Naive thymus-derived CD8-positive, alpha-beta T cell (primary cell): ENCODE measurements around the gene FAM3A. TPM values are rescaled to one million over a fixed set of nuclear protein-coding genes. Genes with fewer than 3 reads are reported as not detected.
"Not testable (repeated sequence)": the region's sequence is repeated elsewhere in the genome, so short reads cannot be mapped to it uniquely, and the experiment has no call there.

Source experiments
- ATAC-seq, 2 donors: fragments of 150-1000 bp; cut with Tn5 transposase in 1 of 2; sonication (Bioruptor Pico), chemical (Tn5 transposase) in 1 of 2; 1 replicate in 1 of 2; 2 replicates in 1 of 2; pipeline ENCODE4 v1.10.0; 2021; ENCODE audit warnings: mild to moderate bottlenecking in 2 of 2, moderate library complexity in 2 of 2
- POLR2A ChIA-PET: fragments of 350-600 bp; sonication (Branson Sonifier 250); formaldehyde crosslinking; loops from one replicate; lab custom pipeline; 2021; ENCODE audit warnings: antibody characterized with exemption; lab: Charles Lee
- DNase-seq, 10 donors: peaks; one replicate each; pipeline versions ENCODE4 v3.0.0 to v3.0.0-alpha.2; 2020 to 2022
- H3K27ac Mint-ChIP-seq, 10 donors: one replicate each; pipeline ENCODE4 v1.8.0; 2020 to 2022; ENCODE audit warnings: mild to moderate bottlenecking in 10 of 10, mixed read lengths in 10 of 10, moderate library complexity in 4 of 10, inconsistent platforms in 1 of 10
- H3K27me3 Mint-ChIP-seq, 5 donors: one replicate each; pipeline ENCODE4 v1.8.0; 2021 to 2022; ENCODE audit warnings: mixed read lengths in 5 of 5
- H3K36me3 Mint-ChIP-seq, 3 donors: one replicate each; pipeline ENCODE4 v1.8.0; 2020 to 2022; ENCODE audit warnings: mixed read lengths in 3 of 3, mild to moderate bottlenecking in 2 of 3, inconsistent platforms in 1 of 3
- H3K4me1 Mint-ChIP-seq, 4 donors: one replicate each; pipeline ENCODE4 v1.8.0; 2021 to 2022; ENCODE audit warnings: mixed read lengths in 4 of 4
- H3K4me3 Mint-ChIP-seq, 10 donors: one replicate each; pipeline ENCODE4 v1.8.0; 2020 to 2022; ENCODE audit warnings: mild to moderate bottlenecking in 10 of 10, mixed read lengths in 10 of 10, moderate library complexity in 6 of 10, inconsistent platforms in 1 of 10
- H3K9me3 Mint-ChIP-seq, 9 donors: one replicate each; pipeline ENCODE4 v1.8.0; 2020 to 2022; ENCODE audit warnings: mixed read lengths in 9 of 9, mild to moderate bottlenecking in 3 of 9, inconsistent platforms in 1 of 9, moderate library complexity in 1 of 9
- polyA plus RNA-seq, 3 donors: library from polyadenylated mRNA; unstranded; fragments of 300-500 nt; fragmentation: Illumina TruSeq; gene quantifications; one replicate each; pipeline ENCODE4 v1.2.3, GENCODE V29; 2021
- total RNA-seq, 8 experiments: library from RNA in 2 of 8; stranded (reverse) in 2 of 8; gene quantifications; one replicate each; pipeline ENCODE4 v1.2.3 and lab custom pipeline; 2021 to 2026

Gene FAM3A
- total and polyA plus RNA-seq, 5 experiments from 2014 or later: 24.3 to 69.4 (median 33.3) TPM

GRCh38 chrX:154545673-154546274, 29.7 kb upstream of the FAM3A start:
- H3K36me3 Mint-ChIP-seq: peaks cover 0 to 14% (median 0%) of the 10 kb centered on the region in 3 donors
- H3K27ac Mint-ChIP-seq: peak overlapping the region in 9 of 10 donors; percentile 15 to 89 (median 67)
- POLR2A ChIA-PET: interaction anchor here (1.1 to 1.4 kb wide), 3 partner anchors 9 to 410 kb away, joined by 3 to 4 read pairs (median 4); partner anchors contain the start of gene DKC1
- peak overlapping the region; percentile 65 to 94 (median 74) for H3K4me3 Mint-ChIP-seq
- H3K9me3 Mint-ChIP-seq: no peaks in the 10 kb centered on the region
- peaks cover 21 to 60% (median 48%) of the 10 kb centered on the region in 4 donors for H3K4me1 Mint-ChIP-seq
- no peak for DNase-seq
- ATAC-seq: no peak
- H3K27me3 Mint-ChIP-seq: no peaks in the 10 kb centered on the region

GRCh38 chrX:154542723-154543424, 26.8 kb upstream of the FAM3A start:
- Mint-ChIP-seq H3K9me3 (peaks cover 0 to 2% (median 0%) of the 10 kb centered on the region in 9 donors), H3K27ac (peak overlapping the region; percentile 66 to 92 (median 89)), H3K27me3 (no peaks in the 10 kb centered on the region), H3K36me3 (peaks cover 0 to 15% (median 0%) of the 10 kb centered on the region in 3 donors), H3K4me3 (peak overlapping the region; percentile 68 to 86 (median 78)), H3K4me1 (peaks cover 8 to 48% (median 33%) of the 10 kb centered on the region in 4 donors)
- ATAC-seq (no peak), DNase-seq (peak in 3 of 10 donors; percentile 12 to 26 (median 18))
- POLR2A ChIA-PET: interaction anchor here (0.6 to 2.0 kb wide), 16 partner anchors 16 to 819 kb away, joined by 3 to 15 read pairs (median 4); partner anchors contain the start of genes BCAP31, EMD, FAM3A and HCFC1

GRCh38 chrX:154541896-154542722, 26.1 kb upstream of the FAM3A start:
- Mint-ChIP-seq H3K4me1 (peaks cover 7 to 50% (median 32%) of the 10 kb centered on the region in 4 donors), H3K36me3 (peaks cover 0 to 17% (median 0%) of the 10 kb centered on the region in 3 donors), H3K4me3 (peak overlapping the region; percentile 28 to 86 (median 78)), H3K9me3 (peaks cover 0 to 2% (median 0%) of the 10 kb centered on the region in 9 donors), H3K27me3 (no peaks in the 10 kb centered on the region), H3K27ac (peak overlapping the region; percentile 70 to 92 (median 89))
- POLR2A ChIA-PET: interaction anchor here (0.6 to 2.0 kb wide), 11 partner anchors 15 to 818 kb away, joined by 3 to 15 read pairs (median 4); partner anchors contain the start of genes BCAP31, FAM3A, HCFC1 and RPL10
- DNase-seq: peak in 2 of 10 donors; percentile 27 to 29
- ATAC-seq: no peak

- peak overlapping the region in 2 of 10 donors; percentile 47 to 72 for H3K4me3 Mint-ChIP-seq
- DNase-seq: no peak
- H3K27me3 Mint-ChIP-seq: no peaks in the 10 kb centered on the region
- H3K36me3 Mint-ChIP-seq: peaks cover 0 to 17% (median 0%) of the 10 kb centered on the region in 3 donors
- POLR2A ChIA-PET: interaction anchor here (0.9 kb wide), 1 partner anchor 146 kb away, joined by 3 read pairs; no protein-coding TSS in a partner anchor
- ATAC-seq: no peak
- peak overlapping the region in 4 of 10 donors; percentile 24 to 91 (median 40) for H3K27ac Mint-ChIP-seq
- peaks cover 7 to 50% (median 32%) of the 10 kb centered on the region in 4 donors for H3K4me1 Mint-ChIP-seq
- peaks cover 0 to 2% (median 0%) of the 10 kb centered on the region in 9 donors for H3K9me3 Mint-ChIP-seq
Measured at GRCh38 chrX:154541589-154541895, 25.5 kb upstream of the FAM3A start.

GRCh38 chrX:154540897-154541535, 25.0 kb upstream of the FAM3A start:
- H3K4me1 Mint-ChIP-seq: peaks cover 7 to 47% (median 30%) of the 10 kb centered on the region in 4 donors
- H3K36me3 Mint-ChIP-seq: peaks cover 0 to 17% (median 0%) of the 10 kb centered on the region in 3 donors
- peak overlapping the region in 1 of 10 donors; percentile 10 for H3K4me3 Mint-ChIP-seq
- no peaks in the 10 kb centered on the region for H3K27me3 Mint-ChIP-seq
- ATAC-seq: no peak
- H3K27ac Mint-ChIP-seq: peak overlapping the region in 5 of 10 donors; percentile 33 to 60 (median 49)
- no peak for DNase-seq
- H3K9me3 Mint-ChIP-seq: peaks cover 0 to 2% (median 0%) of the 10 kb centered on the region in 9 donors
- POLR2A ChIA-PET: interaction anchor here (0.7 to 0.9 kb wide), 2 partner anchors 54 to 145 kb away, joined by 3 to 5 read pairs; no protein-coding TSS in a partner anchor

- not testable (repeated sequence) for ATAC-seq, DNase-seq, H3K27ac Mint-ChIP-seq, H3K4me3 Mint-ChIP-seq, H3K9me3 Mint-ChIP-seq, H3K27me3 Mint-ChIP-seq
- peaks cover 5 to 44% (median 29%) of the 10 kb centered on the region in 4 donors for H3K4me1 Mint-ChIP-seq
- peaks cover 0 to 20% (median 0%) of the 10 kb centered on the region in 3 donors for H3K36me3 Mint-ChIP-seq
- POLR2A ChIA-PET: interaction anchor here (0.7 kb wide), 1 partner anchor 53 kb away, joined by 5 read pairs; no protein-coding TSS in a partner anchor
Measured at GRCh38 chrX:154540365-154540764, 24.3 kb upstream of the FAM3A start.

GRCh38 chrX:154539077-154539476, 23.0 kb upstream of the FAM3A start:
- Mint-ChIP-seq H3K27me3 (no peaks in the 10 kb centered on the region), H3K4me3 (peak overlapping the region in 1 of 10 donors; percentile 9), H3K4me1 (peaks cover 5 to 40% (median 29%) of the 10 kb centered on the region in 4 donors), H3K27ac (peak overlapping the region in 5 of 10 donors; percentile 22 to 86 (median 66)), H3K9me3 (peaks cover 0 to 2% (median 0%) of the 10 kb centered on the region in 9 donors), H3K36me3 (peaks cover 0 to 28% (median 2%) of the 10 kb centered on the region in 3 donors)
- ATAC-seq (no peak), DNase-seq (no peak)
- POLR2A ChIA-PET: interaction anchor here (0.7 to 1.1 kb wide), 2 partner anchors 12 to 231 kb away, joined by 3 to 5 read pairs; no protein-coding TSS in a partner anchor

- DNase-seq: no peak
- ATAC-seq: no peak
- peak overlapping the region in 3 of 10 donors; percentile 8 to 71 (median 15) for H3K27ac Mint-ChIP-seq
- H3K4me1 Mint-ChIP-seq: peaks cover 0 to 19% (median 8%) of the 10 kb centered on the region in 4 donors
- peaks cover 0 to 2% (median 0%) of the 10 kb centered on the region in 9 donors for H3K9me3 Mint-ChIP-seq
- H3K36me3 Mint-ChIP-seq: peaks cover 0 to 37% (median 2%) of the 10 kb centered on the region in 3 donors
- H3K27me3 Mint-ChIP-seq: no peaks in the 10 kb centered on the region
- POLR2A ChIA-PET: interaction anchor here (0.6 to 5.6 kb wide), 5 partner anchors 11 to 485 kb away, joined by 3 to 35 read pairs (median 4); partner anchors contain the start of genes G6PD and RPL10
- no peak overlapping the region for H3K4me3 Mint-ChIP-seq
Measured at GRCh38 chrX:154535892-154536291, 19.9 kb upstream of the FAM3A start.

GRCh38 chrX:154534526-154535322, 18.7 kb upstream of the FAM3A start:
- Mint-ChIP-seq H3K4me3 (no peak overlapping the region), H3K27ac (peak overlapping the region in 6 of 10 donors; percentile 41 to 90 (median 66)), H3K27me3 (no peaks in the 10 kb centered on the region), H3K9me3 (peaks cover 0 to 2% (median 0%) of the 10 kb centered on the region in 9 donors), H3K36me3 (peaks cover 0 to 34% (median 2%) of the 10 kb centered on the region in 3 donors), H3K4me1 (peaks cover 0 to 15% (median 8%) of the 10 kb centered on the region in 4 donors)
- DNase-seq: peak; percentile 77 to 93 (median 85)
- ATAC-seq: peak; percentile 95 to 97
- POLR2A ChIA-PET: interaction anchor here (1.3 to 5.6 kb wide), 3 partner anchors 136 to 164 kb away, joined by 5 to 35 read pairs (median 5); partner anchors contain the start of gene RPL10

- no peak for ATAC-seq
- Mint-ChIP-seq H3K27me3 (no peaks in the 10 kb centered on the region), H3K36me3 (peaks cover 0 to 26% (median 2%) of the 10 kb centered on the region in 3 donors), H3K4me1 (peaks cover 0 to 8% (median 4%) of the 10 kb centered on the region in 4 donors), H3K27ac (no peak overlapping the region), H3K4me3 (no peak overlapping the region), H3K9me3 (no peaks in the 10 kb centered on the region)
- POLR2A ChIA-PET: interaction anchor here (1.1 to 5.6 kb wide), 3 partner anchors 16 to 158 kb away, joined by 3 to 35 read pairs (median 6); partner anchors contain the start of genes FAM3A, FLNA and RPL10
- DNase-seq: no peak
Measured at GRCh38 chrX:154532690-154533089, 16.7 kb upstream of the FAM3A start.
